Thoracic aorta (tissue), 2 donors: ENCODE measurements around the gene LYRM9. TPM values are rescaled to one million over a fixed set of nuclear protein-coding genes. Genes with fewer than 3 reads are reported as not detected.

Experiments
- ATAC-seq: fragments of 150-250 bp; one replicate; pipeline ENCODE4 v1.8.0; 2017; ENCODE audit warnings: low read depth; ENCODE audit not compliant: insufficient number of reproducible peaks, low FRiP score
- DNase-seq: peaks from one replicate; pipeline ENCODE4 v3.0.0-alpha.2; 2020; ENCODE audit warnings: low spot score
- H3K27ac ChIP-seq, 2 donors: fragments of 200-600 bp; sonication (generic); 1 replicate in 1 of 2; 2 replicates in 1 of 2; pipeline ENCODE4 v1.5.1; 2016; ENCODE audit warnings: mild to moderate bottlenecking in 2 of 2, moderate library complexity in 2 of 2
- H3K27me3 ChIP-seq: fragments of 200-600 bp; sonication (generic); replicated peaks from 2 replicates; pipeline ENCODE4 v1.6.0; 2016; ENCODE audit warnings: mild to moderate bottlenecking; ENCODE audit not compliant: insufficient read depth
- H3K36me3 ChIP-seq: fragments of 200-600 bp; sonication (generic); one replicate; pipeline ENCODE4 v1.5.1; 2016
- H3K4me1 ChIP-seq, 2 donors: fragments of 200-600 bp; sonication (generic); 1 replicate in 1 of 2; 2 replicates in 1 of 2; pipeline versions ENCODE4 v1.5.1 to v1.6.0; 2016; ENCODE audit warnings: low read depth in 2 of 2, mild to moderate bottlenecking in 1 of 2; ENCODE audit not compliant: control insufficient read depth in 1 of 2
- H3K4me3 ChIP-seq: fragments of 200-600 bp; sonication (generic); 2 replicates; pipeline ENCODE4 v1.5.1; 2016; ENCODE audit warnings: mild to moderate bottlenecking
- H3K9me3 ChIP-seq: fragments of 200-600 bp; sonication (generic); 2 replicates; pipeline ENCODE4 v1.5.1; 2016
- CTCF ChIP-seq: fragments of 200-600 bp; sonication (generic); IDR thresholded peaks from one replicate; pipeline ENCODE4 v1.5.1; 2019; ENCODE audit warnings: antibody characterized with exemption
- total RNA-seq, 2 donors: library from RNA; depleted of rRNA; stranded (reverse); fragments of >200 nt; gene quantifications; one replicate each; pipeline versions ENCODE4 v1.1.0 to v1.2.3, GENCODE V29; 2016

Gene LYRM9
- total RNA-seq, 2 donors from 2014 or later = 10.6 to 27.2 TPM

GRCh38 chr17:27899525-27899924, 6.4 kb upstream of the LYRM9 start:
- no peaks in the 10 kb centered on the region for H3K4me1 ChIP-seq
- DNase-seq (no peak), ATAC-seq (no peak)
- TF ChIP-seq CTCF = no peak
- H3K9me3 ChIP-seq = no peaks in the 10 kb centered on the region
- no peaks in the 10 kb centered on the region for H3K27me3 ChIP-seq
- H3K4me3 ChIP-seq = no peak overlapping the region
- no peak overlapping the region for H3K27ac ChIP-seq
- H3K36me3 ChIP-seq = no peaks in the 10 kb centered on the region

GRCh38 chr17:27898096-27898495, 4.9 kb upstream of the LYRM9 start:
- Histone ChIP-seq H3K4me3 (no peak overlapping the region), H3K36me3 (no peaks in the 10 kb centered on the region), H3K27me3 (no peaks in the 10 kb centered on the region), H3K27ac (no peak overlapping the region), H3K4me1 (peaks cover 0 to 7% of the 10 kb centered on the region in 2 donors), H3K9me3 (no peaks in the 10 kb centered on the region)
- no peak for TF ChIP-seq CTCF
- DNase-seq = no peak
- no peak for ATAC-seq

GRCh38 chr17:27896701-27897100, 3.5 kb upstream of the LYRM9 start:
- Histone ChIP-seq H3K27me3 (no peaks in the 10 kb centered on the region), H3K4me3 (no peak overlapping the region), H3K27ac (no peak overlapping the region), H3K4me1 (peaks cover 8 to 12% of the 10 kb centered on the region in 2 donors), H3K9me3 (no peaks in the 10 kb centered on the region), H3K36me3 (no peaks in the 10 kb centered on the region)
- no peak for TF ChIP-seq CTCF
- DNase-seq (no peak), ATAC-seq (no peak)

- no peak overlapping the region for H3K4me3 ChIP-seq
- no peaks in the 10 kb centered on the region for H3K36me3 ChIP-seq
- no peak for TF ChIP-seq CTCF
- no peak for ATAC-seq
- no peaks in the 10 kb centered on the region for H3K9me3 ChIP-seq
- DNase-seq = no peak
- no peaks in the 10 kb centered on the region for H3K27me3 ChIP-seq
- H3K4me1 ChIP-seq = peaks cover 8 to 12% of the 10 kb centered on the region in 2 donors
- H3K27ac ChIP-seq = no peak overlapping the region
Measured at GRCh38 chr17:27895940-27896535, 2.9 kb upstream of the LYRM9 start.

- Histone ChIP-seq H3K27ac (no peak overlapping the region), H3K36me3 (no peaks in the 10 kb centered on the region), H3K4me3 (no peak overlapping the region), H3K27me3 (no peaks in the 10 kb centered on the region), H3K9me3 (no peaks in the 10 kb centered on the region), H3K4me1 (peaks cover 12 to 14% of the 10 kb centered on the region in 2 donors)
- DNase-seq (no peak), ATAC-seq (no peak)
- no peak for TF ChIP-seq CTCF
Measured at GRCh38 chr17:27895123-27895895, 2.1 kb upstream of the LYRM9 start.
